ENCODE results near the gene GCNT3. TPM values are rescaled to one million over a fixed set of nuclear protein-coding genes. Genes with fewer than 3 reads are reported as not detected.
A peak's percentile ranks its signal among the peaks of the same experiment; 100 is the strongest.

GCNT3 gene
- total RNA-seq: not detected
- long read RNA-seq: 0 reads

- ATAC-seq (no peak), DNase-seq (no peak)
- intact Hi-C loops (cut with micrococcal nuclease): no loop called here
Observed at GRCh38 chr15:59611276-59612260, at the start of gene GCNT3. GCNT3 (plus strand) TSS chr15:59611783; CDS start chr15:59618239, 6,456 bp downstream.

GRCh38 chr15:59562448-59563186 lies 49.0 kb upstream of the GCNT3 start:
- DNase-seq (no peak), ATAC-seq (no peak)
- intact Hi-C loops (cut with micrococcal nuclease): no loop called here

- ATAC-seq (no peak), DNase-seq (no peak)
- intact Hi-C loops (cut with micrococcal nuclease): no loop called here
Observed at GRCh38 chr15:59565299-59565698, 46.3 kb upstream of the GCNT3 start.

DNA sequence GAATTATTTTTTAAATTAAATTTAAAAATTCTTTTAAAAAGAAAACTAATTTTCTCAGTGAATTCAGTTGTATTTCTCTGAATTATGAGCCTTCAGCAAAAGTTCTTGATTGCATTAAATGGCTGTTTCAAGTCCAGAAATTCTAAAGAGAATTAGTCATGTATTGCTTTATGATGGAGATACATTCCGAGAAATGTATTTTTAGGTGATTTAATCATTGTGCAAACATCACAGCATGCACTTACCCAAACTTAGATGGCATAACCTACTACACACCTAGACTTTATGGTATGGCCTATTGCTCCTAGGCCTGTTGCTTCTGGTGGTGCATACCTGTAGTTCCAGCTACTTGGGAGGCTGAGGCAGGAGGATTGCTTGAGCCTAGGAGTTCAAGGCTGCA lies 44.3 kb upstream of the GCNT3 start:
- intact Hi-C loops (cut with micrococcal nuclease): no loop called here
- DNase-seq (no peak), ATAC-seq (no peak)

DNA sequence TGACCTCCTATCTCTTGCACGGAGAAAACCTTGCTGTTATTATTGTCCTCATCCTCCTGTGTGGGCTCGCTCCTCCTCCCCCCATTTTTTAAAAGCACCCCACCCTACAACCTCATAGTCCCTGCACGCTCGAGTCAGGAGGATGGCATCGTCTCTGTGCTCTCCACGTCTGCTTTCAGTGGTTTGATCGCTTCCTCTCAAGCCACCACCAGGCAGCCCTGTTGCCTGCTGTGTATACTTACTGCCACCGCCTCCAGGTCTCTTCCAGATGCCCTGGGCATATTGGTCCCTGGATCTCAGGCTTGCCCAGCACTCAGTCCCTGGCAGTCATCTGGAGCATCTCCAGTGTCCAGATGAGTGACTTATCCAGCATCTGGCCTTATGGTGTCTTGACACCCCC lies 42.1 kb upstream of the GCNT3 start:
- ATAC-seq (no peak), DNase-seq (no peak)
- intact Hi-C loops (cut with micrococcal nuclease): no loop called here

GRCh38 chr15:59570315-59570714 lies 41.3 kb upstream of the GCNT3 start:
- intact Hi-C loops (cut with micrococcal nuclease): no loop called here
- DNase-seq (no peak), ATAC-seq (no peak)

DNA sequence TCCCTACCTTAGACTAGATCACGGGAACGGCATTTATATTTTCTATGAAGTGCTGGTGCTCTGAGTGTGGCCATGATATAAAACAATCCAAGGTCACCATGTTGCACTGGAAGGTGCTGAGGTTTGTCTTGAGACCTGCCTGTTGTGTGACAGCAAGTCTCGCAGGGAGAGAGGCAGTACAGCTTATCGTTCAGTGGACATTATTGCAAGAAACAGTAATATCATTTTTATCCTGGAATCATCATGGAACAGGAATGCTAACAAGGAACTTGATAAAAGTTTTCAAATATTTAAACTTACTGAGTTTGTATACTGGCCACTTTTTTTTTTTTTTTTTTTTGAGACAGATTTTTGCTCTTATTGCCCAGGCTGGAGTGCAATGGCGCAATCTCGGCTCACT lies 40.0 kb upstream of the GCNT3 start:
- intact Hi-C loops (cut with micrococcal nuclease): no loop called here
- DNase-seq (no peak), ATAC-seq (no peak)

- intact Hi-C loops (cut with micrococcal nuclease): no loop called here
- ATAC-seq: no peak
- no peak for DNase-seq
Observed at GRCh38 chr15:59583088-59583487, 28.5 kb upstream of the GCNT3 start.

- intact Hi-C loops (cut with micrococcal nuclease): no loop called here
- ATAC-seq (no peak), DNase-seq (no peak)
Observed at GRCh38 chr15:59587085-59587826, 24.3 kb upstream of the GCNT3 start.

DNA sequence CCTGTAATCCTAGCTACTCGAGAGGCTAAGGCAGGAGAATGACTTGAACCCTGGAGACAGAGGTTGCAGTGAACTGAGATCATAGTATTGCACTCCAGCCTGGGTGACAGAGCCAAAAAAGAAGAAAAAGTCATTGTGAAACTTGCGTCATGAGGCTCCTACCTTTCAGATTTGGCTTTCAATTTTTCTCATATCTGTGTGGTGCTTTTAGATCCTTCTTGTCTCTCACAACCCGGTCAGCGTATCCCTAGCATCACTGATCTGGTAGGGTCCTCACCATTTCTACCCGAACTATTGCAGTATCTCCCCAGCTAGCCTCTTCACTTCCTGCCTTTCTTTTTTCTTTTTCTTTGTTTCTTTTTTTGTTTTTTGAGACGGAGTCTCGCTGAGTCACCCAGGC lies 21.6 kb upstream of the GCNT3 start:
- intact Hi-C loops (cut with micrococcal nuclease): no loop called here
- ATAC-seq (no peak), DNase-seq (no peak)

GRCh38 chr15:59591356-59591755 lies 20.2 kb upstream of the GCNT3 start:
- no peak for DNase-seq
- ATAC-seq: no peak
- intact Hi-C loops (cut with micrococcal nuclease): no loop called here

DNA sequence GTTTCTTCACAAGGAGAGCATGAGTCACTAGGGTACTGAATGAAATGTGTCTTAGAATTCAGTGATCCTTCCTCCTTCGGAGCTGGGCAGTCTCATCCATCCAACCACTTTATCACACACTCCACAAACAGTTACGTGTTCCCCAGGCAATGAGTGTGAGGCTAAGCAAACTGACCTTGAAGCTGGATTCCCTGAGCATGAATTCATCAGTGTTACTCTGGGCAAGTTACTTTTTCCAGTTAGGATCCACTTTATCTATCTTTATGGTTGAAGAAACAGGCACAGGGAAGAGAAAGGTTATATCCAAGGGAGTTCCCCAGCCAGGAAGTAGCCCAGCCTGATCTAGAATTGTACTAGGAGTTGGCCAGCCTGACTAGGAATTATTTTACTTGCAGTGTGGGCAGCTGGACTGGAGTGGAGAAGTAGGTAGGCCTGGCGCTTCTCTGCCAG lies 17.1 kb upstream of the GCNT3 start:
- intact Hi-C loops (cut with micrococcal nuclease): no loop called here
- no peak for DNase-seq
- peak; percentile 82 for ATAC-seq

GRCh38 chr15:59594991-59595390 lies 16.6 kb upstream of the GCNT3 start:
- DNase-seq (no peak), ATAC-seq (no peak)
- intact Hi-C loops (cut with micrococcal nuclease): no loop called here

DNA sequence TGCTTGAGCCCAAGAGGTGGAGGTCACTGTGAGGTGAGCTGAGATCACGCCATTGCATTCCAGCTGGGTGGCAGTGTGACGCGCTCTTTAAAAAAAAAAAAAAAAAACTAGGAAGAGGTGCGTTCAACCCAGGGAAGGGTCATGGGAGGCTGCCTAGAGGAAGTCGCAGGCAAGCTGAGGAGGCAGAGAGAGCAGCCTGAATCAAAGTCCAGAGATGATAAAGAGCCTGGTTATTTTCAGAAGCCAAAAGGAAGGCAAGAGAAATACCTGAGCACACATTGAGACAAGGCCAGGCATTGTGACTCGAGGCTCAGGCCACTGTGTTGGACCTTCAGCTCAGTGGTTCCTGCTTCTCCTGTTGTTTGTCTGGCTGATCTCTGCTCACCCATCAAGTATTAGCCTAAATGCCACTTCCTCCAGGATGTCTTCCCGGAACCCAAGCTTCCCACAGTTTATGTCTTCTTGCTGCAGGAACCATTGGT lies 16.1 kb upstream of the GCNT3 start:
- DNase-seq: no peak
- ATAC-seq: no peak
- intact Hi-C loops (cut with micrococcal nuclease): no loop called here

GRCh38 chr15:59596640-59597039 lies 14.9 kb upstream of the GCNT3 start:
- no peak for DNase-seq
- ATAC-seq: no peak
- intact Hi-C loops (cut with micrococcal nuclease): no loop called here

DNA sequence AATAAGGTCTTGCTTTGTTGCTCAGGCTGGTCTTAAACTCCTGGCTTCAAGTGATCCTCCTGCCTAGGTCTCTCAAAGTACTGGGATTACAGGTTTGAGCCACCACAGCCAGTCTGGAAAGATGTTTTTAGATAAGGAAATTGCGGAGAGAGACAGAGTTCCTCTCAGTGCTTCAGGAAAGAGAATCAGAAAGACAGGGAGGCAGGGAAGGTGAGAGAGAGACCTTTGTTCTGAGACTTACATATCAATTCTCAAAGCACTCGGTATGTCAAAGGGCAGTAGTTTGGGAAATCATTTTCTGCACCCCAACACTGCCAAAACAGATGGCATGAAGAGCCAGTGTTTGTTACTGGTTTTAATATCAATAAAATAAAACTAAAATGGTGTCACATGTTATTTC lies 13.1 kb upstream of the GCNT3 start:
- intact Hi-C loops (cut with micrococcal nuclease): no loop called here
- ATAC-seq: no peak
- DNase-seq: no peak

DNA sequence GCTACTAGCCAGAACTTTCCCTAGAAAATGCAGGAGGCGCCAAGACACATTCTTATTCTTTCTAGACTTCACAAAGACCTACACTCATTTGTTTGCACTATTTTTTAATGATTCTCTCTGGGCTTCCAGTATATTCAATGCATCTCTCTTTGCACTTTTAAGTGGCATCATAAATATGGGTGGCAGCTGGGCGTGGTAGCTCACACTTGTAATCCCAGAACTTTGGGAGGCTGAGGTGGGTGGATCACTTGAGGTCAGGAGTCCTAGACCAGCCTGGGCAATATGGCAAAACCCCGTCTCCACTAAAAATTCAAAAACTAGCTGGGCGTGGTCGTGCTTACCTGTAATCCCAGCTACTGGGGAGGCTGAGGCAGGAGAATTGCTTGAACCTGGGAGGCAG lies 5.6 kb upstream of the GCNT3 start:
- intact Hi-C loops (cut with micrococcal nuclease): no loop called here
- DNase-seq (no peak), ATAC-seq (no peak)

DNA sequence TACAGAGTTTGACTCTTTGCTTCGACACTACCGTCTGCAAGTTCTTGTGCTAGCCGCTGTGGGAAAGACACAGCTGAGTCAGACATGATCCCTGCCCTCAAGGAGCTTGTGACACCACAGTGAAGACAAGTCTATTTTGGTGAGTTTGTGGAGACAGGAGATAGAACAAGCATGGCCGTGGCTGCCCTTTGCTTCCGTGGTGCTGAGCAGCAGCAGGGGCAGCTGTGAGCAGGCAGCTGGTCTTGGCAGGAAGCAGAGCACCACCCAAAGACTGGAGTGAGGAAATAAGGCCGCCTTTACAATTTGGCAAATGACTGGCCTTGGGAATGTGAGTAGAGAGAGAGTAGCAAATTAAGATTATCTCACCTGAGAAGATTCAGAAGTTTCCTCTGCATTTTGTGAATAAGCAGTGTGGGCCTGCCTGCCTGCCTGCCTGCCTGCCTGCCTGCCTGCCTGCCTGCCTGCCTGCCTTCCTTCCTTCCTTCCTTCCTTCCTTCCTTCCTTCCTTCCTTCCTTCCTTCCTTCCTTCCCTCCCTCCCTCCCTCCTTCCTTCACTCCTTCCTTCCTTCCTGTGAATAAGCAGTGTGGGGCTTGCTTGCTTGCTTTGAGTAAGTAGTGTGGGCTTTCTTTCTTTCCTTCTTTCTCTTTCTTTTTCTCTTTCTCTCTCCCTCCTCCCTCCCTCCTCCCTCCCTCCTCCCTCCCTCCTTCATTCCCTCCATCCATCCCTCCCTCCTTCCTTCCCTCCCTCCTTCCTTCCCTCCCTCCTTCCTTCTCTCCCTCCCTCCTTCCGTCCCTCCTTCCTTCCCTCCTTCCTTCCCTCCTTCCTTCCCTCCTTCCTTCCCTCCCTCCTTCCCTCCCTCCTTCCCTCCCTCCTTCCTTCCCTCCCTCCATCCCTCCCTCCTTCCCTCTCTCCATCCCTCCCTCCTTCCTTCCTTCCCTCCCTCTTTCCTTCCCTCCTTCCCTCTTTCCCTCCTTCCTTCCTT lies 1.6 kb upstream of the GCNT3 start:
- ATAC-seq: no peak
- no peak for DNase-seq
- intact Hi-C loops (cut with micrococcal nuclease): no loop called here
